HG03571 (cell line): Measurements from ENCODE around the gene CDH26.

Experiments used
- ATAC-seq: cut with Tn5 transposase; IDR thresholded peaks from one replicate; pipeline ENCODE4 v1.9.1; 2021; ENCODE audit not compliant: unreplicated experiment

The CDH26 gene

DNA sequence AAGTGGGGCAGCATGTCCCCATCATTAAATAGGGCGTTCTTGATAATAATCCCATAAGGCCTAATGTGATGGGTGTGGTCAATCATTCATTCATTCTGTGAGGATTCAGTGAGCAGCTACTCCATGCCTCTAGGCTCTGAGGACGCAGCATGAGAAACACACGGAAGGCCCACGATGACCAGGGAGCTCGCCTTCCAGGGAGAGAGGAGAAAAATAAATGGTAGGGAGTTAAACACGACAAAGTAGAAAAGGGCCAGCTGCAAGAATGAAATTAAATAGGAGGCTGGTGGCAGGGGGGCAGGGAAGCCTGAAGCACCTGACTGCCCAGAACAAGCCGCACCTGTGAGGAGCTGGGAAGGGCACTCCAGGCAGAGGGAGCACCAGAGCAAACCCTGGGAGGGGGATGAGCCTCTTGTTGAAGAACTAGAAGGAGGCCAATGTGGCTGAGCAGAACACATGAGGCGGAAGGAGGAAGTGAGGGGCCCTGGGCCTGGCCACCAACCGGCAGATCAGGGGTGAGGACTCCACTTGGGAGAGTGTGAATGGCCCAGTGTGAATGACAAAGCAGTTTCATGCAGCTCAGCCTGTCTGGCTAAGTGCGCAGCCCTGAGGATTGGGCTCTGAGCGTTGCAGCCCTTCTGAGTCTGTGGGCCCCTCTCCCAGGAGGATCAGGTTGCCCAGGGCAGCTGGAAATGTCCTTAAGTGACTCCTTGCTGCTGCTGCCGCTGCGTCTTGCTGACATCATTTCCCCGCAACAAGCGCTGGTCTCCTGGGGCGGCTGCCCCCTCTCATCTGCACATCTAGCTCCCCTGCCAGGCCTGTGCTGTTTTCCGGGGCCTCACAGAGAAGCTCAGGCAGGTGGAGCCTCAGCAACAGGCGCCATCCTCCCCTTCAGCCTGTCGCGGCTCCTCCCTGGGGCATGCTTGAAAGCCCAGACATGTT lies 99.9 kb downstream of the CDH26 start:
- no peak for ATAC-seq

DNA sequence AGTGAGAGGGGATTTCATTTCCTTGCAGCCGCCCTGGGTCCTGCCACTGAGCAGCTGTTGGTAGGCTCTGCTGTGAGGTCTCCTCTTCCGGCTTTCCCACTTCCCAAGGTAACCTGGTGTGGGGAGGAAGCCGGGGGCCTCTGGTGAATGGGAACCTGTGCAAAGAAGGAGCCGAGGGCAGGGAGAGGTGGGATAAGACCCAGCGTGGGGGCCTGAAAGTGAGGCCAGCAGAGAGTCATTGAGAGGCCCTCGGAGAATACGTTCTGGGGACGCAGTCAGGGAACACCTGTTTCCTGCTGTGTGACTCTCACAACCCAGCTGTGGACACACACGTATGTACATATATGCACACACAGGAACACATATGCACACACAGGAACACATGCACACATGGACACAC lies 100.7 kb downstream of the CDH26 start:
- no peak for ATAC-seq

DNA sequence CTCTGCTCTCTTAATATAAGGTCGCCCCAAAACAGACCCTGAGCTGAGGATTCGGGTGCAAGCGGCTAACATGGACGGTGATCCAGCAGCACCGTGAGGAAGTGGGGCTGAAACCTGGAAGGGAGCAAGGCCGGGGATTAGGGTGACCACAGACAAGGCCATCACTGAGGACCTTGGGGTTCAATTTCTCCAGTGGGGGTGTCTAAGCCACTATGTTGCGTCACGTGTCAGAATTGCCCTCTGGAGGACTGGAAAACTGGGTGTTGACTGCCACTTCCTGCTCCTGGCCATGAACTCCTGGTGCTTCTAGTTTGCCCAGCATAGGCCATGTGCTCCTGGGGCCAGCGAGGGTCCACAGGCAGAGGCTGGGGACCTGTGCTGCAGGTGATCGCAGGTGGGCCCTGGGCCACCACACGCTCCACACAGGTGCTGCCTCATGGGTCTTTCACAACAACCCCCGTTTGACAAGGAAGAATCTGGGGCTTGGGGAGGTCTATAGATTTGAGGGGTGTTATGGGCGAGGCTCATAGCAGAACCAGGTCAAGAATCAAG lies 101.9 kb downstream of the CDH26 start:
- no peak for ATAC-seq

DNA sequence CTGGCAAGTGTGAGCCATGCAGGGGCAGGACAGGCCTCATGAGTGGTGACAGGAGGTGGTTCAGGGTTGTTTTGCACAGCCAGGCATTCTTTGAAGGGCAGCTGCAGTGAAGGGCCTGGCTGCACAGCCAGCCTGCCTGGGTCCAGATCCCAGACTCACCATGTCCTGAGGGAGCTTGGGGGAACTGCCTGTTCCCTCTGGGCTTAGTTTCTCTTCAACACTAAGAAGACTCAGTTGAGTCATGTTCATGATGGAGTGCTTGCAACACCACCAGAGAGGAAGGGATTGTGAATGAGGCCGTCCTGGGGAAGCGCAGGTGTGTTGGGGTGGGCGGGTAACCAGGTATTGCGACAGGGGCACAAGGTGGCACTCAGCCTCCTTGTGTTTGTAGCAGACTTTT lies 102.4 kb downstream of the CDH26 start:
- ATAC-seq: no peak

DNA sequence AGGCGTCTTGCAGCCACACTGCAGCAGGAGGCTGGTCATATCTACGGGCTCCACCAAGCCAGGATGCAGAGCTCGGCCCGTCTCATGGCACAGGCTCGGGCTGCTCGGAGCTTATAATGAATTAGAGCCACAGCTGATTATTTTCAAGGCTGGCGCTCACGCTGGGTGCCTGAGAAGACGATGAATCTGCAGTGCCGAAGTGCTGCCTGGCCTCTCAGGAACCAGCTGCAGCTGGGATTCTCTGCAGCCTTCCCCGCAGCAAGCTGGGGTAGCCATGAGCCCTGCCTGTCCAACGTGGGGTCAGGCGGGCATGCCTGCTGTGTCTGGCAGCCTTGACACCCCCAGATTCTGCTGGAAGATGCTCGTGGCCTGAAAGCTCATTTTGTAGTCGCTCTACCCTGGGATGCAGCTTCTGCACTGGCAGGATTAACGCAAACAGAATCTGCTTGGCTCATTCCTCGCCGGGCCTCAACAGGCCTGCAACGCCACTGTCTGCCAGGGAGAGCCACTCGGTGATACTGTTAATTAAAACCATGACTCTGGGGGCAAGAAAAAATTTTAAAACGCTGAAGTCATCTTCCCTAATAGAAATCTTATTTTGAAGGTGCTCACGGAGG lies 104.3 kb downstream of the CDH26 start:
- no peak for ATAC-seq

DNA sequence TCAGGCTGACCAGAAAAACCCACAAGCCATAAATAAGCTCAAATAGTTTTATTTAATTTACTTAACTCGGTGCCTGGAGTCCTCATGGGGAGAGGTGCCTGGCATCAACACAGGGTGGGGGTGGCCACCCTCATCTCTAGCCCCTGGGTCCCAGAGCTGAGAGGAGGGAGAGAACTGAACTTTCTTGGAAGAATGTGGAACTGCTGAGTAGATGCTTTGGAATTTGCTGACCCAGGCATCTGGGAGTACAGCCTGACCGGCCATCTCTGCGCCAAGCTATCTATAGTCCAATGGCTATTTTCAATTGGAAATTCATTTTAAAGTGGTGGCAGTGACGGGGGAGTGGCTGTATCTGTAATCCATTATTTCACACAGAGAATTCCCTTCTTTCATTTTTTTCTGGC lies 104.8 kb downstream of the CDH26 start:
- ATAC-seq: no peak

DNA sequence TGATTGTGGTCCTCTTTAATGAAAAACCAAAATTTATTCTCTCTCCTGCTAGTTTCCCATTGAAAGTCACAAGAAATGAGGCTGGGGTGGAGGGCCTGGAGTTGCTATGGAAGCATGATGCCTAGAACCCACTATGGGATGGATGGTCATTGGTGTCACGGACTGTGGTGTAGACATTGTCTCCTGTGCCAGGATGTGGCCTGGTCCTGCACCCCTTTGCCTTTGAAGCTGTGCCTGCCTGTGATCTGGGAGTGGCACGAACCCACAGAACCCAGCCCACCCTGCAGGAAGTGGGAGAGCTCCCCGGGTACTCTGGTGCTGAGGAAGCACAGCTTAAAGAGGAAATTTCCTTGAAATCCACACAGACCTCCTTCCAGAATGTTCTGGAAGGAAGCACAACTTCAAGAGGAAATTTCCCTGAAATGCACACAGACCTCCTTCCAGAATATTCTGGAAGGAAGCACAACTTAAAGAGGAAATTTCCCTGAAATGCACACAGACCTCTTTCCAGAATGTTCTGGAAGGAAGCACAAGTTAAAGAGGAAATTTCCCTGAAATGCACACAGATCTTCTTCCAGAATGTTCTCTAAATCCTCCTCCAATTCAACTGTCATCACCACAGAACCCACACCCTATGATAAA lies 105.6 kb downstream of the CDH26 start:
- no peak for ATAC-seq
